ENCODE measurements around the gene AKR1B1.

Gene AKR1B1

GRCh38 chr7:134473861-134474291 lies 15.0 kb upstream of the AKR1B1 start:
- H3K4me3 ChIP-seq (ENCODE audit: low read length, poor library complexity, severe bottlenecking): no peak overlapping the region
- no peaks in the 10 kb centered on the region for H3K27me3 ChIP-seq (ENCODE audit: insufficient read depth, low read length, poor library complexity, severe bottlenecking)
- H3K9me3 ChIP-seq (ENCODE audit: insufficient read depth, low read depth, low read length): no peaks in the 10 kb centered on the region
- H4K20me1 ChIP-seq (ENCODE audit: insufficient read depth, low read length, poor library complexity, severe bottlenecking): no peaks in the 10 kb centered on the region
- H2AFZ ChIP-seq (ENCODE audit: low read length): no peak overlapping the region
- H3K4me2 ChIP-seq (ENCODE audit: low read depth, low read length, poor library complexity, severe bottlenecking): no peak overlapping the region
- TF ChIP-seq CTCF (conservative IDR thresholded peaks at IDR 0.05; ENCODE audit: low read length) (no peak), EZH2phosphoT487 (IDR thresholded peaks at IDR 0.05; ENCODE audit: borderline replicate concordance) (no peak)
- no peaks in the 10 kb centered on the region for H3K9me2 ChIP-seq (replicated peaks; ENCODE audit: low read depth, low read length)
- no peak overlapping the region for H3K9ac ChIP-seq (ENCODE audit: low read depth, low read length, poor library complexity, severe bottlenecking)
- no peaks in the 10 kb centered on the region for H3K4me1 ChIP-seq (ENCODE audit: insufficient read depth, low read length, poor library complexity, severe bottlenecking)
- no peaks in the 10 kb centered on the region for H3K36me3 ChIP-seq (ENCODE audit: insufficient read depth, low read length)
- no peaks in the 10 kb centered on the region for H3F3A ChIP-seq (ENCODE audit: low read depth)
- no peaks in the 10 kb centered on the region for H3K79me2 ChIP-seq (ENCODE audit: insufficient read depth, low read length)

- H3K4me1 ChIP-seq (ENCODE audit: insufficient read depth, low read length, poor library complexity, severe bottlenecking): no peaks in the 10 kb centered on the region
- no peak overlapping the region for H3K9ac ChIP-seq (ENCODE audit: low read depth, low read length, poor library complexity, severe bottlenecking)
- H3F3A ChIP-seq (ENCODE audit: low read depth): no peaks in the 10 kb centered on the region
- H2AFZ ChIP-seq (ENCODE audit: low read length): no peak overlapping the region
- no peaks in the 10 kb centered on the region for H3K9me3 ChIP-seq (ENCODE audit: insufficient read depth, low read depth, low read length)
- no peak overlapping the region for H3K4me3 ChIP-seq (ENCODE audit: low read length, poor library complexity, severe bottlenecking)
- no peaks in the 10 kb centered on the region for H3K36me3 ChIP-seq (ENCODE audit: insufficient read depth, low read length)
- H3K9me2 ChIP-seq (replicated peaks; ENCODE audit: low read depth, low read length): no peaks in the 10 kb centered on the region
- no peaks in the 10 kb centered on the region for H3K27me3 ChIP-seq (ENCODE audit: insufficient read depth, low read length, poor library complexity, severe bottlenecking)
- no peaks in the 10 kb centered on the region for H4K20me1 ChIP-seq (ENCODE audit: insufficient read depth, low read length, poor library complexity, severe bottlenecking)
- H3K79me2 ChIP-seq (ENCODE audit: insufficient read depth, low read length): no peaks in the 10 kb centered on the region
- TF ChIP-seq EZH2phosphoT487 (IDR thresholded peaks at IDR 0.05; ENCODE audit: borderline replicate concordance): no peak
- no peak for TF ChIP-seq CTCF (conservative IDR thresholded peaks at IDR 0.05; ENCODE audit: low read length)
- no peak overlapping the region for H3K4me2 ChIP-seq (ENCODE audit: low read depth, low read length, poor library complexity, severe bottlenecking)
Measured at GRCh38 chr7:134472572-134473244, 13.8 kb upstream of the AKR1B1 start.

- no peak overlapping the region for H3K4me2 ChIP-seq (ENCODE audit: low read depth, low read length, poor library complexity, severe bottlenecking)
Measured at GRCh38 chr7:134470864-134471263, 12.0 kb upstream of the AKR1B1 start.

More at GRCh38 chr7:134470864-134471263, 12.0 kb upstream of the AKR1B1 start:
- H3K4me3 ChIP-seq (ENCODE audit: low read length, poor library complexity, severe bottlenecking): no peak overlapping the region
- H3K79me2 ChIP-seq (ENCODE audit: insufficient read depth, low read length): no peaks in the 10 kb centered on the region
- H3K9ac ChIP-seq (ENCODE audit: low read depth, low read length, poor library complexity, severe bottlenecking): no peak overlapping the region
- no peaks in the 10 kb centered on the region for H3F3A ChIP-seq (ENCODE audit: low read depth)
- H3K27me3 ChIP-seq (ENCODE audit: insufficient read depth, low read length, poor library complexity, severe bottlenecking): no peaks in the 10 kb centered on the region
- H4K20me1 ChIP-seq (ENCODE audit: insufficient read depth, low read length, poor library complexity, severe bottlenecking): no peaks in the 10 kb centered on the region
- no peaks in the 10 kb centered on the region for H3K9me2 ChIP-seq (replicated peaks; ENCODE audit: low read depth, low read length)
- no peak overlapping the region for H2AFZ ChIP-seq (ENCODE audit: low read length)
- H3K36me3 ChIP-seq (ENCODE audit: insufficient read depth, low read length): no peaks in the 10 kb centered on the region
- no peaks in the 10 kb centered on the region for H3K9me3 ChIP-seq (ENCODE audit: insufficient read depth, low read depth, low read length)
- TF ChIP-seq CTCF (conservative IDR thresholded peaks at IDR 0.05; ENCODE audit: low read length) (no peak), EZH2phosphoT487 (IDR thresholded peaks at IDR 0.05; ENCODE audit: borderline replicate concordance) (no peak)
- no peaks in the 10 kb centered on the region for H3K4me1 ChIP-seq (ENCODE audit: insufficient read depth, low read length, poor library complexity, severe bottlenecking)

Data from Loucy (cell line).